ENCODE results near the gene METTL8.
A peak's percentile ranks its signal among the peaks of the same experiment; 100 is the strongest.

The METTL8 gene

GRCh38 chr2:171399292-171399691 lies 34.5 kb downstream of the METTL8 start:
- Histone ChIP-seq H3K27me3 (replicated peaks) (no peaks in the 10 kb centered on the region), H3K36me3 (replicated peaks) (no peaks in the 10 kb centered on the region), H3K4me3 (ENCODE audit: low read depth, low read length) (no peak overlapping the region), H3K27ac (no peak overlapping the region)
- TF ChIP-seq, protein P1, sequence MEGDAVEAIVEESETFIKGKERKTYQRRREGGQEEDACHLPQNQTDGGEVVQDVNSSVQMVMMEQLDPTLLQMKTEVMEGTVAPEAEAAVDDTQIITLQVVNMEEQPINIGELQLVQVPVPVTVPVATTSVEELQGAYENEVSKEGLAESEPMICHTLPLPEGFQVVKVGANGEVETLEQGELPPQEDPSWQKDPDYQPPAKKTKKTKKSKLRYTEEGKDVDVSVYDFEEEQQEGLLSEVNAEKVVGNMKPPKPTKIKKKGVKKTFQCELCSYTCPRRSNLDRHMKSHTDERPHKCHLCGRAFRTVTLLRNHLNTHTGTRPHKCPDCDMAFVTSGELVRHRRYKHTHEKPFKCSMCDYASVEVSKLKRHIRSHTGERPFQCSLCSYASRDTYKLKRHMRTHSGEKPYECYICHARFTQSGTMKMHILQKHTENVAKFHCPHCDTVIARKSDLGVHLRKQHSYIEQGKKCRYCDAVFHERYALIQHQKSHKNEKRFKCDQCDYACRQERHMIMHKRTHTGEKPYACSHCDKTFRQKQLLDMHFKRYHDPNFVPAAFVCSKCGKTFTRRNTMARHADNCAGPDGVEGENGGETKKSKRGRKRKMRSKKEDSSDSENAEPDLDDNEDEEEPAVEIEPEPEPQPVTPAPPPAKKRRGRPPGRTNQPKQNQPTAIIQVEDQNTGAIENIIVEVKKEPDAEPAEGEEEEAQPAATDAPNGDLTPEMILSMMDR (IDR thresholded peaks at IDR 0.05; ENCODE audit: low read depth, low read length, missing control alignments): no peak
- in situ Hi-C loops (cut with HindIII; ENCODE audit: low pct_ligation_motif_present, low sequenced_read_pairs): no loop called here
- DNase-seq: no peak

DNA sequence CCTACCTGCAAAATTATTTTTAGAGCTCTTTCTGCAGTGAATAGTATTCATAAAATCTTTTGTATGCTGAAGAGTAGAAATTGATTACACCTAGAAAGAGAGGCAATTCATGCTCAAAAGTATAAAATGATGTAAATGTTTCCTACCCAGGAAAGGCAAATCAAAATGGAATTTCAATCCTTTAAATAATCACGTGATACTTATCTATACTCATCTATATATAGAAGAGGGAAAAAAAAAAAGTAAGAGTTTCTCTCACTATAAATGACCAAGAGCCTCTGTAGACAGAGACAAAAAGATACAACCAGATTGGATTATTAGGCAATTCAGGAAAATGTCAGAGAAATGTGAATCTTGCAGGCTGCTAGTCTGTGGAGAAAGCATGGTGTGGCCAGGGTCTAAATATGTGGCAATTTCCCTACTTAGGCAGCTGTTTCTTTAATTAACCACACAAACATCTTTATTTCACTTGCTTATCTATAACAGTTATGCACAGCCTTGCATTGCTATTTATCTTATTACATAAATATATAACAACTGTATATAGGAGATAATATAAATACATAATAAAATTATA lies 39.5 kb downstream of the METTL8 start:
- no peak for DNase-seq
- in situ Hi-C loops (cut with HindIII; ENCODE audit: low pct_ligation_motif_present, low sequenced_read_pairs): no loop called here
- H3K27ac ChIP-seq: no peak overlapping the region
- H3K27me3 ChIP-seq (replicated peaks): no peaks in the 10 kb centered on the region
- no peak overlapping the region for H3K4me3 ChIP-seq (ENCODE audit: low read depth, low read length)
- no peaks in the 10 kb centered on the region for H3K36me3 ChIP-seq (replicated peaks)
- TF ChIP-seq, protein P1 (IDR thresholded peaks at IDR 0.05; ENCODE audit: low read depth, low read length, missing control alignments): no peak

- H3K27me3 ChIP-seq (replicated peaks): no peaks in the 10 kb centered on the region
- no peak overlapping the region for H3K4me3 ChIP-seq (ENCODE audit: low read depth, low read length)
- TF ChIP-seq, protein P1 (IDR thresholded peaks at IDR 0.05; ENCODE audit: low read depth, low read length, missing control alignments): no peak
- H3K27ac ChIP-seq: no peak overlapping the region
- no peak for DNase-seq
- in situ Hi-C loops (cut with HindIII; ENCODE audit: low pct_ligation_motif_present, low sequenced_read_pairs): no loop called here
- H3K36me3 ChIP-seq (replicated peaks): no peaks in the 10 kb centered on the region
These were observed 40.3 kb downstream of the METTL8 start for GRCh38 chr2:171393487-171393886.

DNA sequence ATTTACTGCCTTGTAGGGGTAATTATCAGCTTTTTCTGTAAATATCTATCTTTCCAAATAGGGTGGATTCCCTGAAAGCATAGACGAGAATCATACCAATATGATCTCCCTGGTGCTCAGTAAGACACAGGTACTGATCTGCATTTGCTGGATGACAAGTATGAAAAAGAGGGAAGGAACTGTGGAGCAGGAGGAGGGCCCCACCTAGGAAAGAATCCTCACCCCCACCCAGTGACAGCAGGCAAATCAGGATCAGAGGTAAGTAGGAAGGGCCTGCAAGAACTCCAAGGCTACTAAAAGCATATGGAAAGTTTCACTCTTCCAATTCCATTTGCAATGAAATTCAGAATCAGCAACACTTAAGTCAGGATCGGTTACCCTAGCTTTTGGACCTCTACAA lies 42.3 kb downstream of the METTL8 start:
- TF ChIP-seq, protein P1 (IDR thresholded peaks at IDR 0.05; ENCODE audit: low read depth, low read length, missing control alignments): no peak
- Histone ChIP-seq H3K27me3 (replicated peaks) (no peaks in the 10 kb centered on the region), H3K4me3 (ENCODE audit: low read depth, low read length) (no peak overlapping the region), H3K27ac (peak overlapping the region; percentile 18), H3K36me3 (replicated peaks) (no peaks in the 10 kb centered on the region)
- DNase-seq: no peak
- in situ Hi-C loops (cut with HindIII; ENCODE audit: low pct_ligation_motif_present, low sequenced_read_pairs): no loop called here

- TF ChIP-seq, protein P1 (IDR thresholded peaks at IDR 0.05; ENCODE audit: low read depth, low read length, missing control alignments): no peak
- Histone ChIP-seq H3K36me3 (replicated peaks) (no peaks in the 10 kb centered on the region), H3K27ac (peak overlapping the region; percentile 18), H3K27me3 (replicated peaks) (no peaks in the 10 kb centered on the region), H3K4me3 (ENCODE audit: low read depth, low read length) (no peak overlapping the region)
- peak; percentile 80 for DNase-seq
- in situ Hi-C loops (cut with HindIII; ENCODE audit: low pct_ligation_motif_present, low sequenced_read_pairs): no loop called here
These were observed 42.8 kb downstream of the METTL8 start for GRCh38 chr2:171390941-171391516.

DNA sequence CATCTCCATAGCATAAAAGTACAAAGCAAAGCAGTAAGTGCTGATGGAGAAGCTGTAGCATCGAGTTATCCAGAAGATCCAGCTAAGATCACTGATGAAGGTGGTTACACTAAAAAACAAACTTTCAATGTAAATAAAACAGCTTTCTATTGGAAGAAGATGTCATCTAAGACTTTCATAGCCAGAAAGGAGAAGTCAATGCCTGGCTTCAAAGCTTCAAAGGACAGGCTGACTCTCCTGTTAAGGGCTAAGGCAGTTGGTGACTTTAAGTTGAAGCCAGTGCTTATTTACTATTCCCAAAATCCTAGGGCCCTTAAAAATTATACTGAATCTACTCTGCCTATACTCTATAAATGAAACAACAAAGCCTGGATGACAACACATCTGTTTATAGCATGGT lies 44.0 kb downstream of the METTL8 start:
- TF ChIP-seq, protein P1 (IDR thresholded peaks at IDR 0.05; ENCODE audit: low read depth, low read length, missing control alignments): no peak
- in situ Hi-C loops (cut with HindIII; ENCODE audit: low pct_ligation_motif_present, low sequenced_read_pairs): no loop called here
- Histone ChIP-seq H3K4me3 (ENCODE audit: low read depth, low read length) (no peak overlapping the region), H3K36me3 (replicated peaks) (no peaks in the 10 kb centered on the region), H3K27me3 (replicated peaks) (no peaks in the 10 kb centered on the region), H3K27ac (no peak overlapping the region)
- DNase-seq: no peak
